PC-9 (cell line): ENCODE measurements around the gene MYH2. TPM values are rescaled to one million over a fixed set of nuclear protein-coding genes. Genes with fewer than 3 reads are reported as not detected.

Experiments
- BruUV-seq: library from RNA; stranded (reverse); fragments of 400-500 nt; replicated peaks from 2 replicates; lab custom pipeline; 2021; lab: Mats Ljungman, UMichigan
- CTCF ChIA-PET: fragments of 300-600 bp; sonication (Branson Sonifier 250); formaldehyde crosslinking; loops from one replicate; lab custom pipeline; 2022; ENCODE audit warnings: antibody characterized with exemption; lab: Charles Lee
- POLR2A ChIA-PET: fragments of 300-600 bp; sonication (Branson Sonifier 250); formaldehyde crosslinking; loops from one replicate; lab custom pipeline; 2022; ENCODE audit warnings: antibody characterized with exemption; ENCODE audit not compliant: unreplicated experiment; lab: Charles Lee
- DNase-seq, 2 experiments: peaks; one replicate each; pipeline versions ENCODE4 v3.0.0 to v3.0.0-alpha.2; 2015 to 2022; ENCODE audit warnings: mixed read lengths in 1 of 2
- H2AFZ ChIP-seq: fragments of 200-600 bp; sonication (generic); 2 replicates; pipeline ENCODE4 v1.8.1; 2017; ENCODE audit warnings: antibody characterized with exemption
- H3F3A ChIP-seq: fragments of 200-600 bp; sonication (generic); 2 replicates; pipeline ENCODE4 v1.8.1; 2017; ENCODE audit warnings: antibody characterized with exemption, mild to moderate bottlenecking, low read depth; ENCODE audit not compliant: insufficient read depth
- H3K27ac ChIP-seq: fragments of 200-600 bp; sonication (generic); 2 replicates; pipeline ENCODE4 v1.6.1; 2016; ENCODE audit warnings: mixed run types
- H3K27me3 ChIP-seq: fragments of 200-600 bp; sonication (generic); 2 replicates; pipeline ENCODE4 v1.6.1; 2016; ENCODE audit warnings: low read depth, mixed run types; ENCODE audit not compliant: insufficient read depth
- H3K36me3 ChIP-seq: fragments of 200-600 bp; sonication (generic); 2 replicates; pipeline ENCODE4 v1.6.1; 2016; ENCODE audit warnings: low read depth, mixed run types
- H3K4me1 ChIP-seq: fragments of 200-600 bp; sonication (generic); replicated peaks from 2 replicates; pipeline ENCODE4 v1.6.1; 2016; ENCODE audit warnings: mixed run types; ENCODE audit not compliant: insufficient read depth
- H3K4me2 ChIP-seq: fragments of 200-600 bp; sonication (generic); 2 replicates; pipeline ENCODE4 v1.6.1; 2017; ENCODE audit warnings: mixed run types
- H3K4me3 ChIP-seq: fragments of 200-600 bp; sonication (generic); 2 replicates; pipeline ENCODE4 v1.6.1; 2016; ENCODE audit warnings: mixed run types
- H3K79me2 ChIP-seq: fragments of 200-600 bp; sonication (generic); 2 replicates; pipeline ENCODE4 v1.6.1; 2017; ENCODE audit warnings: low read depth, mixed run types
- H3K9me2 ChIP-seq: fragments of 200-600 bp; sonication (generic); 2 replicates; pipeline ENCODE4 v1.8.1; 2017; ENCODE audit warnings: mild to moderate bottlenecking; ENCODE audit not compliant: insufficient read depth
- H3K9me3 ChIP-seq: fragments of 200-600 bp; sonication (generic); 2 replicates; pipeline ENCODE4 v1.8.1; 2016; ENCODE audit warnings: low read depth; ENCODE audit not compliant: insufficient read depth
- H4K20me1 ChIP-seq: fragments of 200-600 bp; sonication (generic); 2 replicates; pipeline ENCODE4 v1.8.1; 2017; ENCODE audit not compliant: insufficient read depth
- CTCF ChIP-seq: fragments of 200-600 bp; sonication (generic); conservative IDR thresholded peaks from 2 replicates; pipeline ENCODE4 v1.6.1; 2017; ENCODE audit warnings: mixed run types, antibody characterized with exemption, mild to moderate bottlenecking, moderate library complexity
- EZH2 ChIP-seq: fragments of 200-600 bp; sonication (generic); IDR thresholded peaks from 2 replicates; pipeline ENCODE4 v1.8.0; 2017; ENCODE audit warnings: antibody characterized with exemption, low read depth
- intact Hi-C: fragments of 100-400 bp; cut with micrococcal nuclease; formaldehyde crosslinking; loops from one replicate; pipeline ENCODE4 v1.10.0; 2022; ENCODE audit not compliant: unreplicated experiment
- total RNA-seq: library from RNA; stranded (reverse); gene quantifications from 2 replicates; pipeline ENCODE4 v1.2.3, GENCODE V29; 2021

Gene MYH2
- total RNA-seq, 1 experiment from 2014 or later, result not detected

- ChIA-PET CTCF (no interaction called here), POLR2A (no interaction called here)
- Histone ChIP-seq H3K4me1 (no peaks in the 10 kb centered on the region), H3K9me2 (no peaks in the 10 kb centered on the region), H3F3A (no peaks in the 10 kb centered on the region), H2AFZ (no peak overlapping the region), H3K36me3 (no peaks in the 10 kb centered on the region), H3K4me2 (no peak overlapping the region), H3K79me2 (no peaks in the 10 kb centered on the region), H4K20me1 (no peaks in the 10 kb centered on the region), H3K4me3 (no peak overlapping the region), H3K27ac (no peak overlapping the region), H3K9me3 (no peaks in the 10 kb centered on the region), H3K27me3 (peaks cover 34% of the 10 kb centered on the region)
- TF ChIP-seq CTCF (no peak), EZH2 (no peak)
- DNase-seq, result no peak
- BruUV-seq, result no TSS peak
- intact Hi-C loops, result no loop called here
These were observed 27.5 kb downstream of the MYH2 start for GRCh38 chr17:10521949-10522348.

GRCh38 chr17:10518271-10519037, 31.0 kb downstream of the MYH2 start, which contains the start of gene MYH1:
MYH1 (minus strand) TSS chr17:10518542; CDS start chr17:10516642, 1,900 bp downstream.
- Histone ChIP-seq H3F3A (no peaks in the 10 kb centered on the region), H3K27me3 (peaks cover 22% of the 10 kb centered on the region; the same call in 1 of the 2 replicates), H4K20me1 (no peaks in the 10 kb centered on the region), H3K36me3 (no peaks in the 10 kb centered on the region), H3K79me2 (no peaks in the 10 kb centered on the region), H3K9me3 (no peaks in the 10 kb centered on the region), H3K4me2 (no peak within 1 kb of the TSS), H3K4me3 (no peak within 1 kb of the TSS), H3K27ac (no peak within 1 kb of the TSS), H2AFZ (no peak within 1 kb of the TSS), H3K4me1 (no peaks in the 10 kb centered on the region), H3K9me2 (no peaks in the 10 kb centered on the region)
- DNase-seq, result no peak
- TF ChIP-seq EZH2 (no peak), CTCF (no peak)
- BruUV-seq, result no TSS peak
- POLR2A ChIA-PET, result no interaction called here
- intact Hi-C loops, result no loop called here
- CTCF ChIA-PET, result no interaction called here

GRCh38 chr17:10516638-10517037, 32.8 kb downstream of the MYH2 start:
- CTCF ChIA-PET, result no interaction called here
- H3K9me3 ChIP-seq, result no peaks in the 10 kb centered on the region
- DNase-seq, result no peak
- H3K36me3 ChIP-seq, result no peaks in the 10 kb centered on the region
- intact Hi-C loops, result no loop called here
- POLR2A ChIA-PET, result no interaction called here
- H3K27me3 ChIP-seq, result peaks cover 21% of the 10 kb centered on the region; the same call in 1 of the 2 replicates
- H3K79me2 ChIP-seq, result no peaks in the 10 kb centered on the region
- BruUV-seq, result no TSS peak
- TF ChIP-seq EZH2 (no peak), CTCF (no peak)
- H3K4me3 ChIP-seq, result no peak overlapping the region
- H3K4me2 ChIP-seq, result no peak overlapping the region
- no peak overlapping the region for H3K27ac ChIP-seq
- H3K9me2 ChIP-seq, result no peaks in the 10 kb centered on the region
- no peaks in the 10 kb centered on the region for H3K4me1 ChIP-seq
- H2AFZ ChIP-seq, result no peak overlapping the region
- H3F3A ChIP-seq, result no peaks in the 10 kb centered on the region
- H4K20me1 ChIP-seq, result no peaks in the 10 kb centered on the region
